Measurements from ENCODE around the gene SAMD4A.

SAMD4A gene

DNA sequence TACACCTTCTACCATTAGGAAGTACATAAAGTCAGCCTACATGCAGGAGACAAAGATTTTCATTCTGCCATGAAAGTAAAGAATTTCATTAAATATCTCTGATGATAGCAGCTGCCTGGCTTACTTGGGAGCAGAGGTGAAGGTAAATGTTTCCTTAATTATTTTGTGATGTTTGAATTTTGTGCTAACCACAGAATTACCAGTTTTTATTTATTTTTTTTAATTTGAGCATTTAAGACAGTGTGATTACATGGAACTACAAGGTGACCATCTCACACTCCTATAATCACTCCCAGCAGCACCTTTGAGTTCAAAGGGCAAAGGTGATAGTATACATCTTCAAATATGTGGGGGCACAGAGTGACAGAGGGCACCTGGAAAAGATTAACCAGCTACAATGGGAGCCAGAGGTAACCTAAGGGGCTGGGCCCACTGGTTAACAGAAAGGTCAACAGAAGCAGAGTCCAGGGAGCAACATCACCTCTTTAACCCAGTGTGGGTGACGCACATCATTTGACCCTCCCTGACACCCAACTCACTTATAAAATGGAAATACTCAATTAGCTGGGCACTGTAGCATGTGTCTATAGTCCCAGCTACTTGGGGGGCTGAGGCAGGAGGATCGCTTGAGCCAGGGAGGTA is 270.7 kb downstream of the SAMD4A start:
- H3K27ac ChIP-seq = no peak overlapping the region
- TF ChIP-seq CTCF (conservative IDR thresholded peaks at IDR 0.05) = no peak

DNA sequence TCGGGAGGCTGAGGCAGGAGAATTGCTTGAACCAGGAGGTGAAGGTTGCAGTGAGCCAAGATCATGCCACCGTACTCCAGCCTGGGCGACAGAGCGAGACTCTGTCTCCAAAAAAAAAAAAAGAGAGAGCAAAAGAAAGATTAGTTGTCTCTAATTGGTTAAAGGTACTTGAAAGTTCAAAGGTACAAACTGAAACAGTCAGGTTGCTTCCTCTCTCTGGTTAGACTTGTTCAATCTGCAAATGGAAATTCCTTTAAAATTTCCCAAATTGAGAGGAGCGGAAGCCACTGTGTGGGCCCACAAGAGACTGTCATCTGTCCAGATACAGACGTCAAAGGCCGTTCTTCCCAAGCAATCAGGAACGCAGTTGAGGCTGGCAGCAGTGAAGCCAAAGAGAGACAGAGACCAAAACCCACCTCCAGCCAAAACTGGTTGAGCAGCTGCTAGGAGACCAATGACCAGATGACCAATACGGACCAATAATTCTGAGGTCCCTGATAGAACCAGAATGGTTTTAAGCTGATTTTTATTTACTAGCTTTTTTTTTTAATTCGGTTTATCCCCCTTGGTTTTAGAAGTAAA is 272.1 kb downstream of the SAMD4A start:
- H3K27ac ChIP-seq = no peak overlapping the region

GRCh38 chr14:54839701-54840119 is 272.8 kb downstream of the SAMD4A start:
- no peak overlapping the region for H3K27ac ChIP-seq
- no peak for TF ChIP-seq CTCF (conservative IDR thresholded peaks at IDR 0.05)

More for the DNA sequence above, 272.1 kb downstream of the SAMD4A start:
- no peak for TF ChIP-seq CTCF (conservative IDR thresholded peaks at IDR 0.05)

GRCh38 chr14:54840336-54840735 is 273.4 kb downstream of the SAMD4A start:
- no peak overlapping the region for H3K27ac ChIP-seq
- no peak for TF ChIP-seq CTCF (conservative IDR thresholded peaks at IDR 0.05)

DNA sequence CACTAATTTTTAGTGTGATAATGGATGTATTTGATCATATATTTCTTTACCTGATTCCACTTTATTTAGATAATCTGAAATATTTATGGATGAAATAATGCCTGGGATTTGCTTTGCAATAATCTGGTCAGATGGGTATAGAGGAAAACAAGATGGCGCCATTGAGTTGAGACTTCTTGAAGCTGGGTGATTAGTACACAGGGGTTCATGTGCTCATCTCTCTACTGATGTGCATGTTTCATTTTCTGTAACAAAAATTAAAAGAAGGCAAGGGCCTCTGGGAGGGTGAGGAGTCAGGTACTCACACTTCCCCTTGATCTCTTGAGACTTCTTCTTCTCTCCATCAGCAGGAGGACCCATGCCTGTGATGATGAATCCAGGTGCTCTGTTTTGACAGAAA is 273.9 kb downstream of the SAMD4A start:
- H3K27ac ChIP-seq = no peak overlapping the region
- no peak for TF ChIP-seq CTCF (conservative IDR thresholded peaks at IDR 0.05)

Data from VCaP (cell line).